Stomach (tissue), 4 donors: ENCODE data around the gene CALHM1.

Experiments used
- EP300 ChIP-seq: sonication (generic); formaldehyde crosslinking; IDR thresholded peaks from one replicate; pipeline ENCODE4 v1.6.1; 2017; ENCODE audit warnings: antibody characterized with exemption
- POLR2A ChIP-seq, 4 donors: fragments of 450-650 bp; IDR thresholded peaks; one replicate each; pipeline ENCODE4 v1.6.1; 2016; ENCODE audit warnings: antibody characterized with exemption in 4 of 4, control low read depth in 2 of 4, mild to moderate bottlenecking in 1 of 4, moderate library complexity in 1 of 4
- POLR2AphosphoS5 ChIP-seq, 3 donors: sonication (generic); formaldehyde crosslinking; IDR thresholded peaks; one replicate each; pipeline ENCODE4 v1.6.1; 2016; ENCODE audit warnings: antibody characterized with exemption in 3 of 3
- TF ChIP-seq, protein P1 (sequence below), 7 experiments: fragments of 450-650 bp in 4 of 7; fragments of 200-600 bp in 3 of 7; sonication (generic) in 3 of 7; IDR thresholded peaks; one replicate each; pipeline ENCODE4 v1.5.1; 2016 to 2019; ENCODE audit warnings: antibody characterized with exemption in 7 of 7, control low read depth in 2 of 7, mild to moderate bottlenecking in 1 of 7

DNA sequence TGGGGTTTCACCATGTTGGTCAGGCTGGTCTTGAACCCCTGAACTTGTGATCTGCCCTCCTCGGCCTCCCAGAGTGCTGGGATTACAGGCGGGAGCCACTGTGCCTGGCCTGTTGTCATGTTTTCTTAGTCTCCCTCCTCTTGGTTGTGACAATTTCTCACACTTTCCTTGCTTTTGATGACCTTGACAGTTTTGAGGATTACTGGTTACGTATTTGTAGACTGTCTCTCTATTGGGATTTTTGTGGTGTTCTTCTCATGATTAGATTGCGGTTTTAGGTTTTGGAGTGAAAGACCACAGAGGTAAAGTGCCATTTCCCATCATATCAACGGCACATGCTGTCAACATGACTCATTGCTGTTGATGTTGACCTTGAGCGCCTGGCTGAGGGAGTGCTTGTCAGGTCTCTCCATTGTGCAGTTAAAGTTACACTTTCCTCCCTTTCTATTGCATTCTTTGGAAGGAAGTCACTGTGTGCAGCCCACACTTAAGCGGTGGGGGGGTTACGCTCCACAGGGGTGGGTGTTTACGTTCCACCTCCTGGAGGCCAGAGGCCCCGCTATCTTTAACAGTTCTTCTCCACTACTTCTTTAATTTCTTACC lies 45.6 kb upstream of the CALHM1 start:
- TF ChIP-seq, protein P1, sequence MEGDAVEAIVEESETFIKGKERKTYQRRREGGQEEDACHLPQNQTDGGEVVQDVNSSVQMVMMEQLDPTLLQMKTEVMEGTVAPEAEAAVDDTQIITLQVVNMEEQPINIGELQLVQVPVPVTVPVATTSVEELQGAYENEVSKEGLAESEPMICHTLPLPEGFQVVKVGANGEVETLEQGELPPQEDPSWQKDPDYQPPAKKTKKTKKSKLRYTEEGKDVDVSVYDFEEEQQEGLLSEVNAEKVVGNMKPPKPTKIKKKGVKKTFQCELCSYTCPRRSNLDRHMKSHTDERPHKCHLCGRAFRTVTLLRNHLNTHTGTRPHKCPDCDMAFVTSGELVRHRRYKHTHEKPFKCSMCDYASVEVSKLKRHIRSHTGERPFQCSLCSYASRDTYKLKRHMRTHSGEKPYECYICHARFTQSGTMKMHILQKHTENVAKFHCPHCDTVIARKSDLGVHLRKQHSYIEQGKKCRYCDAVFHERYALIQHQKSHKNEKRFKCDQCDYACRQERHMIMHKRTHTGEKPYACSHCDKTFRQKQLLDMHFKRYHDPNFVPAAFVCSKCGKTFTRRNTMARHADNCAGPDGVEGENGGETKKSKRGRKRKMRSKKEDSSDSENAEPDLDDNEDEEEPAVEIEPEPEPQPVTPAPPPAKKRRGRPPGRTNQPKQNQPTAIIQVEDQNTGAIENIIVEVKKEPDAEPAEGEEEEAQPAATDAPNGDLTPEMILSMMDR (IDR thresholded peaks at IDR 0.05), result no peak
- TF ChIP-seq EP300 (no peak), POLR2A (IDR thresholded peaks at IDR 0.05) (no peak), POLR2AphosphoS5 (IDR thresholded peaks at IDR 0.05) (no peak)
